Mucosa of stomach (tissue), 1 donor: ENCODE measurements around the gene KDM6A.

Source experiments
- H3K27me3 ChIP-seq: one replicate; pipeline ENCODE4 v1.7.0; 2013; ENCODE audit warnings: mild to moderate bottlenecking, low read length; ENCODE audit not compliant: control insufficient read depth, insufficient read depth
- H3K36me3 ChIP-seq: one replicate; pipeline ENCODE4 v1.7.0; 2013; ENCODE audit warnings: low read length; ENCODE audit not compliant: control insufficient read depth, insufficient read depth
- H3K4me1 ChIP-seq: one replicate; pipeline ENCODE4 v1.7.0; 2013; ENCODE audit warnings: mild to moderate bottlenecking, low read length; ENCODE audit not compliant: control insufficient read depth, insufficient read depth
- H3K4me3 ChIP-seq: one replicate; pipeline ENCODE4 v1.7.0; 2013; ENCODE audit warnings: low read length
- H3K9ac ChIP-seq: one replicate; pipeline ENCODE4 v1.7.0; 2013; ENCODE audit warnings: mild to moderate bottlenecking, low read length, moderate library complexity
- H3K9me3 ChIP-seq: one replicate; pipeline ENCODE4 v1.7.0; 2013; ENCODE audit warnings: mild to moderate bottlenecking, low read length, moderate library complexity; ENCODE audit not compliant: control insufficient read depth
- donor health status: Pancreatic carcinoma.

The KDM6A gene

DNA sequence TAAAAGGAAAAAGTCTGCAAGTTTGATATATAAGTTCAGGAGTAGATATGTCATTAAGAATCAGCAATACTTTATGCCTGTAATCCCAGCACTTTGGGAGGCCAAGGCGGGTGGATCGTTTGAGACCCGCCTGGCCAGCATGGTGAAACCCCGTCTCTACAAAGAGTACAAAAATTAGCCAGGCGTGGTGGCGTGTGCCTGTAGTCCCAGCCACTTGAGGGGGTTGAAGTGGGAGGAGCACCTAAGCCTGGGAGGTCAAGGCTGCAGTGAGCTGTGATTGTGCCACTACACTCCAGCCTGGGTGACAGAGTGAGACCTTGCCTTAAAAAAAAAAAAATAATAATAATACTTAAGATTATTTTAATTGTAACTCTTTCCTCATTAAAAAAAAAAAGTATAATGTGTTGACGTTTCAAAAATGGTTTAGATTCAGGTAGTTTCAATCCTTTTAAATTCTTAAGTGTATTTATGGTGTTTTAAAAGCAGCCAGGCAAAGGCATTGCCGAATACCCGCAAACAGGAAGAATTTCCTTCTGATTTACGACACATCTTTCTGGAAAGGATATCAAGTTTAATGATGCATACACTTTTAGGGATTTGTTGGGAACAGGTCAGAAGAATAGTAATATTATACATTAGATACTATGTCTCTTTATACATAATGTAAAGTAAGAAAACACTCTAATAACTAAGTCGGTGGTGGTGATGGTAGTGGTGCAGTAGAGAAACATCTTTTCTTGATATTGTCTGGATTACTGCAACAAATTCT is 80.9 kb downstream of the KDM6A start:
- no peaks in the 10 kb centered on the region for H3K9me3 ChIP-seq
- H3K9ac ChIP-seq = no peak overlapping the region
- no peaks in the 10 kb centered on the region for H3K36me3 ChIP-seq
- no peaks in the 10 kb centered on the region for H3K4me1 ChIP-seq
- H3K27me3 ChIP-seq = no peaks in the 10 kb centered on the region
- H3K4me3 ChIP-seq = no peak overlapping the region

DNA sequence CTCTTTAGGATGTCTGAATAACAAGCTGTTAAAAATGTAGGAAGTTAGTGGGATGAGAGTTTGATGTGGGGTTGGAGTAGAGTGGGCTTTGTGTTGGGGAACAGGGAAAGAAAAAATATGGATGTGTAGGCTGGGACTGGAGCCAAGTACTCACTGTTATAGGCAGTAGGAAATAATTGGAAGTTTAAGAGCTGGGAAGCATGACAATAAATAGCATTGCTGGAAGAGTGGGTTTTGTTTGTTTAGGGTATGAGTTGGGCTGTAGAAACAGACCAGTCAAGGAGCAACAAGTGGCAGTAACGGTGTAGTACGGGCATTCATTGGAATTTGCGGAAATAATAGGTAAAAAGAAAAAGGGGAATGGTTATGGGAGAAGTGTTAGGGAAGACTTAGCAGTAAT is 81.6 kb downstream of the KDM6A start:
- no peaks in the 10 kb centered on the region for H3K4me1 ChIP-seq
- no peaks in the 10 kb centered on the region for H3K36me3 ChIP-seq
- no peaks in the 10 kb centered on the region for H3K9me3 ChIP-seq
- no peak overlapping the region for H3K9ac ChIP-seq
- no peak overlapping the region for H3K4me3 ChIP-seq
- no peaks in the 10 kb centered on the region for H3K27me3 ChIP-seq

DNA sequence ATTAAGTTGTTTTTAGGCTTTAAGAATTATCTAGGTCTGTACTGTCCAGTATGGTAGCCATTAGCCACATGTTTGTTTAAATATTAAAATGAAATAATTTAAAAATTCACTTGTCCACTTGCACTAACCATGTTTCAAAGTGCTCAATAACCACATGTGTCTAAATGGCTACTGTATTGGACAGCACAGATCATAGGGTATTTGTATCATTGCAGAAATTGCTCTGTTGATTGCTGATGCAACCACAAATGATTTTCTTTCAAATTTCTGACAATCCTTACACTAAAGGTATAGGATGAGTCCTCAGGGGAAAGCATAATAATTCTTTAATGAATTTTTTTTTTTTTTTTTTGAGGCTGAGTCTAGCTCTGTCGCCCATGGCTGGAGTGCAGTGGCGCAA is 84.9 kb downstream of the KDM6A start:
- Histone ChIP-seq H3K9ac (no peak overlapping the region), H3K9me3 (no peaks in the 10 kb centered on the region), H3K27me3 (no peaks in the 10 kb centered on the region), H3K4me3 (no peak overlapping the region), H3K36me3 (no peaks in the 10 kb centered on the region), H3K4me1 (no peaks in the 10 kb centered on the region)

DNA sequence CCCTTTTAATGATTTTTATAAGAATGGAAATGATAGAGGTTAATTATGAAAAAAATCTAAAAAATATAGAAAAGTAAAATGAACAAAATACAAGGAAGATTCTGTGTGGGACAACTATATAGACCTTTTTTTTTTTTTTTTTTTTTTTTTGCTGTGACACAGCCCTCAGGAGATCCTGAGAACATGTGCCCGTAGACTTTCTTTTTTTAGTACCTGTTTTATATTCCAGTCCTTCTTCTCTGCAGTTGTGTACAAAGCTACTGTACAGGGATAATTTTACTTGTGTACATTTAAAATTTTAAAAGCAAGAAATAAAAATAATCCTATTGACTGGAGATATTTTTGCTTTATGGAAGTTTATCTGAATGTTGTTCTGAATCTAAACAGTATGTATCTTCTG is 85.5 kb downstream of the KDM6A start:
- no peaks in the 10 kb centered on the region for H3K4me1 ChIP-seq
- H3K4me3 ChIP-seq = no peak overlapping the region

DNA sequence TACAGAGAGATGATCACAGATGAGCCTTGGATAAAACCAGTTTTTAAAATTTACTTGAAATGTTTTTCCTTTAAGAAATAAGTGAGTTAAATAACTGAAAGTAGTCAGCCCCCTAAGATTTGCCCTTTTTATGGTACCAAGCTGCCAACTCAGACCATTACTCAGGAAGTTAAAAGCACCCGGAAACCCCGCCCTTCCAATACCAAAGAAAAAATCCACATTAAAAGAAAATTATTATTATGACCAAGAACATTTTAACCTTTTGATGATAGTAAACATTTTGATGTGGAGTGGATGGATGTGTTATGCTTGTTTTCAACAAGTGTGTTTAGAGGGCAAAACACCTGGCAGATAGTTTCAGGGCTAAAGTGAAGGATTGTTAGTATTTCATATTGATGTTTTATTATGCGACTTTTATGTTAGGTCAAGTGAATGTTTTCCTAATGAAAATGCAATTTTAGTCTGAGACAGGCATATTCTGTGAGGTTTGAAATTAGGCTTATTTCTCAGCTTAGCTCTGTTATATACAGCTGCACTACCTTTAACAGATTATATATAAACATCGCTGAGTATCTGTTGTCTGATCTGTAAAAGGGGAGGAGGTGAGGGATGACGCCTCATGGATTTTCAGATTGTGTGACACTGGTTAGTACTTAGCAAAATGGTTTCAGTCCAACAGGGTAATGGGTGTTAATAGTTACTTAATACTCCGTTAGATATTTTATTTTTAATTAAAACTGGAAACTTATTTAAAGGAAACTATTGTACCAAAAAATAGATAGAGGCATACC is 89.0 kb downstream of the KDM6A start:
- Histone ChIP-seq H3K4me1 (no peaks in the 10 kb centered on the region), H3K36me3 (no peaks in the 10 kb centered on the region), H3K27me3 (no peaks in the 10 kb centered on the region), H3K9me3 (no peaks in the 10 kb centered on the region), H3K4me3 (no peak overlapping the region), H3K9ac (no peak overlapping the region)

More for the DNA sequence above, 85.5 kb downstream of the KDM6A start:
- Histone ChIP-seq H3K27me3 (no peaks in the 10 kb centered on the region), H3K36me3 (no peaks in the 10 kb centered on the region), H3K9me3 (no peaks in the 10 kb centered on the region), H3K9ac (no peak overlapping the region)

DNA sequence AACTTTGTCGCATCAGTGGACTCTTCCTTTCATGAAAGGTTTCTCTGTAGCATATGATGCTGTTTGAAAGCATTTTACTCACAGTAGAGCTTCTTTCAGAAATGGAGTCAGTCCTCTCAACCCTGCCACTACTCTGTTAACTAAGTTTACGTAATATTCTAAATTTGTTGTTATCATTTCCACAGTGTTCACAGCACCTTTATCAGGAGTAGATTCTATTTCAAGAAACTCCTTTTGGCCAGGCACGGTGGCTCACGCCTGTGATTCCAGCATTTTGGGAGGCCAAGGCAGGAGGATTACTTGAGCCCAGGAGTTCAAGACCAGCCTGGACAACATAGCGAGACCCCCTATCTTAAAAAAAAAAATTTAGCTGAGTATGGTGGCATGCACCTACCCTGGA is 90.0 kb downstream of the KDM6A start:
- no peak overlapping the region for H3K9ac ChIP-seq
- no peaks in the 10 kb centered on the region for H3K27me3 ChIP-seq
- no peaks in the 10 kb centered on the region for H3K36me3 ChIP-seq
- no peaks in the 10 kb centered on the region for H3K9me3 ChIP-seq
- H3K4me1 ChIP-seq = no peaks in the 10 kb centered on the region
- H3K4me3 ChIP-seq = no peak overlapping the region

DNA sequence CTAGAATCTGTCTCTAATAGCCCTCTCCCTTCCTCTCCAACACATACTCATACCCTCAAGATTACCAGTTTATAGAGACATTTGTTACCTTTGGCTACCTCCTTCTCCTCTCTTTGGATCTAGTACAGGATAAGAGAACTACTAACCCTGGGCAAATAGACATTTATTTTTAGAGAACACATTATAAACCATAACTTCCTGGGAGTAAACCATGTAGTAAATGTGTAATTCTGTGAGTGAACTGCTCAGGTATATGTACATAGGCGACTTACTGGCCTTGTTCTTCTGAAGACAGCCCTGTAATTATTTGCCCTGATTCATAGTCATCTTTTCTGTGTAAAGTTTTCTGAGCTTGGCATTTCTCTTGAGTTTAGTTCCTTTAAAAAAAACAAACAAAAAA is 94.2 kb downstream of the KDM6A start:
- Histone ChIP-seq H3K9me3 (no peaks in the 10 kb centered on the region), H3K36me3 (no peaks in the 10 kb centered on the region), H3K4me1 (no peaks in the 10 kb centered on the region)

DNA sequence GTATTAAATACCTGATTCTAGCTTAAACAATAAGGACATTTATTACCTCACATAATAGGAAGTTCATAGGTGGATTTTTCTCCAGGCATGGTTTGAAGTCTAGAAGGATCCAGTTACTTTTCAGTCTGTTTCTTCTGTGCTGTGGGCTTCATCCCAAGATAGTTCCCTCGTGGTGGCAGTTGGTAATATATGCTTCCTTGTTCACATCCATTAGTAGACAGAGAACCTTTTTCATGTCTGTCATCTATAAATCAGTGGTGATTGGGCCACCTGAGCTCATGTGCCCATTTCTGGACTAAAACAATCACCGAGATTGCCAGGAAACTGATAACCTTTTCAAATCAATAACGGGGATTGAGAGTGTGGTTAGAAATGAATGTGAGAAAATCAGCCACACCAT is 97.7 kb downstream of the KDM6A start:
- Histone ChIP-seq H3K36me3 (no peaks in the 10 kb centered on the region), H3K9ac (no peak overlapping the region), H3K9me3 (no peaks in the 10 kb centered on the region), H3K27me3 (no peaks in the 10 kb centered on the region), H3K4me1 (peaks cover 3% of the 10 kb centered on the region), H3K4me3 (no peak overlapping the region)

More for the DNA sequence above, 94.2 kb downstream of the KDM6A start:
- Histone ChIP-seq H3K4me3 (no peak overlapping the region), H3K9ac (no peak overlapping the region), H3K27me3 (no peaks in the 10 kb centered on the region)

DNA sequence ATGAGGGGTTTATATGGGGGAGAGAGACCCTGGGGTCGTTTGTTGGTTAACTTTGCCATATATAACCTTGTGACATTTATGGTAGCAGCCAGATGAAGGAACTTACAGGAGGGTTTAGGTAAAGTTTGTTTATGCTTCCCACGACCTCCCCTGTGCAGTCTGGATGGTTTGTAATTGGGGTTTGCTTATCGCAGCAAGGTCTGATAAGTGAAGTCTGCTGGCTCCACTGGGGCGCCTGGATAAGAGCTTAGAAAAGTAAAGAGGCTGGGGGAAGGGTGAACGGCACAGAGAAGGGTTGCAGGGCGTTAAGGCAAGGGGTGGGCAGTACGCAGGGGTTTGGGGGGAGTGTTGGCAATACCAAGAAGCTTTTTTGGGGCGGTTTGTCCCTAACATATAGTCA is 98.7 kb downstream of the KDM6A start:
- Histone ChIP-seq H3K9me3 (no peaks in the 10 kb centered on the region), H3K4me1 (peaks cover 4% of the 10 kb centered on the region), H3K36me3 (no peaks in the 10 kb centered on the region), H3K9ac (no peak overlapping the region), H3K4me3 (no peak overlapping the region), H3K27me3 (no peaks in the 10 kb centered on the region)

DNA sequence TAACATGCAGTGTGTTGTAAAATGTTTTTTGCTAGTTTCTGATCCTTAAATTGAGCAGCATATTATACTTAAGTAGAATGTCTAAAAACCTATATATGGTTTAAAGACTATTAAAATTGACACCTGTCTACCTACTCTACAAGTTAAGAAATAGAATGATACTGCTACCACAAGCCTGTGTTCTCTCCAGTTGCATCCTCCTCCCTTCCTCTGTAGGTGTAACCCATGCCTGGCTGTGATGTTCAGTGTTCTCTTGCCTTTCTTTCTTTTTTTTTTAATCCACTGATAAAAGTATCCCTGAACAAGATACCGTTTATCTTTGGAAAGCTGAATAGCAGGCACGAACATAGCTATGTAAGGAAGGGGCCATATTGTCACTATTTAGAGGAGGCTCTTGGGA is 99.1 kb downstream of the KDM6A start:
- Histone ChIP-seq H3K4me3 (no peak overlapping the region), H3K9ac (no peak overlapping the region), H3K9me3 (no peaks in the 10 kb centered on the region), H3K36me3 (no peaks in the 10 kb centered on the region), H3K27me3 (no peaks in the 10 kb centered on the region), H3K4me1 (peaks cover 4% of the 10 kb centered on the region)

DNA sequence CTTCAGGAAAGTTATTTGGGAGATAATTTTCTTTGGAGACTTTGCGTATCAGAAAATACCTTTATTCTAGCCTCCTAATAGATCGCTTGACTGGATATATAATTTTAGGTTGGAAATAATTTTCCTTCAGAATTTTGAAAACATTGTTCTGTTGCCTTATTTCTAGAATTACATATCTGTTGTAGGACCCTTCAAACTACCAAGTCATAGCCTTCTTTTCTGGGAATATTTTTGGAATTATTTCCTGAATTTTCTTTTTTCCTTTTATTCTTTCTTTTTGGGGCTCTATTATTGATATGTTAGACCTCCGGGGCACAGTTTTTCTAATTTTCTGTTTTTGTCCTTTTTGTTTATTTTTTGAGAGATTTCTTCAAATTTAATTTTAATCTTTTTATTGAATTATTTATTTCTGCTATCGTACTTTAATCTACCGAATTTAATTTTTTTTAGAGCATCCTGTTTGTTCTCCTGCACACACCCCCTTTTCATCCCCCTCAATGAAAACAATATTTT is 100.5 kb downstream of the KDM6A start:
- Histone ChIP-seq H3K36me3 (no peaks in the 10 kb centered on the region), H3K4me3 (no peak overlapping the region), H3K9me3 (no peaks in the 10 kb centered on the region), H3K9ac (no peak overlapping the region), H3K4me1 (peaks cover 4% of the 10 kb centered on the region), H3K27me3 (no peaks in the 10 kb centered on the region)

DNA sequence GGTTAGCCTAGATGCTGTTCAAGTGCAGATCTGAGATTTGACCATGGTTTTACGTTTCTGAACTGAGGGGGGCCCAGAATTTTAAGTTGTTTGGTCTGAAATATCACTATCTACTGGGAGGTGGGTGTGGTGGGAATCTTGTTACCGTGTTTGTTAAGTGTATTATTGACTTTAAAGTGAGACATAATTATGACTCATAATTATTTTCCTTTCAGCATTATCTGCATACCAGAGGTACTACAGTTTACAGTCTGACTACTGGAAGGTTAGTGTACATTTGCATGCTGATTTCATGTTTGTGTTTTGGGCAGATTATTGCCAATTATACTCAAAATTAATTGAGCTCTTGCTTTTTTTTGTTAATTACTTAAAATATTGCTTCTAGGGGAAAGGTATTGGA is 101.5 kb downstream of the KDM6A start:
- Histone ChIP-seq H3K4me1 (peaks cover 4% of the 10 kb centered on the region), H3K4me3 (no peak overlapping the region), H3K9ac (no peak overlapping the region), H3K27me3 (no peaks in the 10 kb centered on the region), H3K9me3 (no peaks in the 10 kb centered on the region), H3K36me3 (no peaks in the 10 kb centered on the region)
